HG03280 (cell line): ENCODE measurements around the gene RIMS3.
"Not testable (repeated sequence)": the region's sequence is repeated elsewhere in the genome, so short reads cannot be mapped to it uniquely, and the experiment has no call there.

Experiments used
- ATAC-seq: cut with Tn5 transposase; IDR thresholded peaks from one replicate; pipeline ENCODE4 v1.9.1; 2021; ENCODE audit warnings: mild to moderate bottlenecking, moderate library complexity; ENCODE audit not compliant: unreplicated experiment

RIMS3 gene

DNA sequence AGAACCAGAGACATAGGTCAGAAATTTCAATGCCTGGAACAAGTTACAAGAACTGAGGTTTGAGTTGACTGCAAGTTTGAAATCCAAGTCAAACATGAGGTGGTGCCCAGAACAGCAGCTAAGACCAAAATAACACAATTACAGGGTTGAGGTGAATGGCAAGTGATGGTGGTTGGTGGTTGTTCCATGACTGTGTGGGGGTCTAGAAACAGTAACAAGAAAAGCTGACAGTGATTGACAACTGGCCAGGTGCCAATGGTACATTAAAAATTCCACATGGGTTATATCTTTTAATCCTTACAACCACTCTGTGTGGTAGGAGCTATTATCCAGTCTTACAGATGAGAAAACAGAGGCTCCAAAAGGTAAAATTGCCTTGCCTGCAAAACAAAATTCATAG, 32.0 kb downstream of the RIMS3 start:
- ATAC-seq: no peak

GRCh38 chr1:40630488-40631223, 34.8 kb downstream of the RIMS3 start:
- no peak for ATAC-seq

DNA sequence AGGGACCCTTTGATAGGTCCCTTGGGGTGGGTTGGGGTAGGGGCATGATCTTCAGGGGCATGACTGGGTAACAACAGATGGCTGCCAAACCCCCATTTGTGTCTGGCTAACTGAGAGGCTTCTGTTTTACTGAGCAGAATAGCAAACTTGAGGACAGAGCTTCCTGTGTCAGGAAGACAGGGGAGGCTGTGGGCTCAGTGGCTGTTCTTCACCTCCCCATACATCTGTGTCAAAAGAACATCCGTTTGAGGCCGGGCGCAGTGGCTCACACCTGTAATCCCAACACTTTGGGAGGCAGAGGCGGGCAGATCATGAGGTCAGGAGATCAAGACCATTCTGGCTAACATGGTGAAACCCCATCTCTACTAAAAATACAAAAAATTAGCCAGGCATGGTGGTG, 35.9 kb downstream of the RIMS3 start:
- ATAC-seq: not testable (repeated sequence)

DNA sequence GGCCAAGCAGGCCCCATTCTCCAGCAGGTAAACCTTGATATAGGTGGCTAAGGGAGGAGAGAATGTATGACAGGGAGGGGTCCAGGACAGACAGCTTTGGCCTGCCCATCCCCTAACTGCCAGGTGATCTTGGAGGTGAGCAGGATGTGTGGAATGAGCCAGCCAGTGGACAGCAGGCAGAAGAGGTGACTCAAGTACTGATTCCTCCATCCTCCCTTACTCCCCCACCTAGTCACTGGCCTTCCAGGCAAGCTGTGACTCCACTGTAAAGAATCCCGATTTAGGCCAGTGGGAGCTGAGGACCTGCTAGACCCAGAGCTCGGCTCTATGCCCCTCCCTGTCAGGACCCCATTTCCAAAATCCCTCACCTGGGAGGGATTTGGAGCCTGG, 36.6 kb downstream of the RIMS3 start:
- ATAC-seq: no peak

GRCh38 chr1:40627987-40628902, 37.2 kb downstream of the RIMS3 start:
- peak; percentile 67 for ATAC-seq

DNA sequence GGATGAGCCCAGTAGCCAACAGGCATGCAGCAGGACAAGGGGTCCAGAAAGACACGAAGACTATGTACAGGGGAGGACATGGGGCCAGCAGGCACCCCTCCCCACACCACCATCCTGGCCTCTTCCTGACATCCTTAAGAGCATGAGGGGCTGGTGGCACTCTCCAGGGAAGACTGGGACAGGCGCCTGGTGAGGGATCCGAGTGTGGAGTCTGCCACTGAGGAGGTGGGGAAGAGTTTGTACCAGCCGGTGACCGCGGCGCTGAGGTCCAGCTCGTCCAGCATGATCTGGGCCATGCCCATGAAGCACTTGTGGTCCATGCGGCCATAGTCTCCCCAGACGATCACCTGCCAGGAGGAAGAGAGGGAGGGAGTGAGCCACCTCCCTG, 39.1 kb downstream of the RIMS3 start:
- no peak for ATAC-seq

DNA sequence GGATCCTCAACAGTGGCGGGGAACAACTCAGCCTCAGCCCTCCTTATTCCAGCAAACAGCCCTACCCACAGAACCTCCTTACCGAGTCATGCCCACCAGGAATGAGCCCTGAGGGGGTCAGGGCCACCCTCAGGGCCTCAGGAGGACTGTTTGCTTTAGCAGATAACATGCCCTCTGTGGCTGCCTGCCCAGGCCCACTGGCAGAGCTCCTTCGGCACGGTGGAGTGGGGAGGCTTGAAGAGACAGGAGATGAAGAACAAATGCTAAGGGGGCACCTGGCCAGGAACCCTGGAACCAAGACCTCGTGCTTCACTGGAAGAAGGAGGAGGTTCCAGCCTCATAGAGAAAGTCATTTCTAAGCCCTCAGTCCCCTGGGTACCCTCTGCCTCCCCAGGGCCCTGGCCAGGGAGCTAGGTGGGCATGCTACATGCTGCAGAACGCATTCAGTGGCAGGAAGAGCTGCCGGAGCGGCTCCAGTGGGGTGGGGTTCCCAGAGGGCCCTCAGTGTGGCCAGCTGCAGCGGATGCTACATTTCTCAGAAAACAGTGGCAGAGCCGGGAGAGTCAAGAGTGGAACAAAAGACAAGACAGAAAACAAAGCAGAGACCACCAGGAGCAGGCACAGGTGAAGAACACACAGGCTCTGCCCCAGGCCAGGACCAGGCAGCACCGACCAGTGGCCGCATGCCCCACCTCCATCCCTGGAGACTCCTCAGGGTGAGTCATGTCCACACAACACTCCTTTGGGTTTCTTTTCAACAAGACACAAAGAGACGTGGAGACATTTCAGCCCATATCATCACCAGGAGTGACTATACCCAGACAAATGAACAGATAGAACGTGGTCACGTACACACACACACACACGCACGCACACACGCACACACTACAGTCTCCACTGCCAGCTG, 39.8 kb downstream of the RIMS3 start:
- no peak for ATAC-seq

- ATAC-seq: no peak
These were observed 40.4 kb downstream of the RIMS3 start for GRCh38 chr1:40625076-40625475.

DNA sequence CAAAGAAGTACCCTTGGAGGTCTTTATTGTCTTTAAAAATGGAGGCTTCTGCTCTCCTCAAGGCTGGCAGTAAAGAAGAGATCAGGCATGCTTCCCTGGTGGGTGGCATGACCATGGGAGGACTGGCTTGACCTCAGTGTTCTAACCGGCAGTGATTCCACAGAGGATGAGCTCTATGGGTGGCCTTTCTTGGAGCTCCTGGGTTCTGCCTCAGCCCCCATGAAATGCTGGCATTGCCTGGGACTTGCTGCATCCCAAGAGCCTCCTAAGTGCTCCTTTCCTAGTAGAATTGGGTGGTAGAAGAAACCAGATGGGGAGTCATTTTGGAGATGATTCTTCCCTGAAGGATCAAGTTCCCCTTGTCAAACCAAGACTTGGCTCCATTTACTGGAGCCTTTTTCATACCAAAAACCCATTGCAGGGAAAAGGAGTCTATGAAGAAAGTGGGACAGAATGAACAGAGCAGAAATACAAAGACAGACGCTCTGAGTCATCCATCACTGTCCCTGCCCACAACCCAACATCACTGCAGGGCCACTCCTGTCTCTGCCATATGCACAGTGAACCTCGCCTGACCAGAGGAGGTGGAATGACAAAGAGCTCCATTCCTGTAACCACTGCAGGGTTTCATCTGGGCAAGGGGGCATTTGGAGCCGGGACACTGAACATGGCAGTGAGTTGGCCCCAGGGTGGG, 42.4 kb downstream of the RIMS3 start:
- no peak for ATAC-seq

GRCh38 chr1:40621821-40622450, 43.5 kb downstream of the RIMS3 start:
- no peak for ATAC-seq

- ATAC-seq: no peak
These were observed 44.8 kb downstream of the RIMS3 start for GRCh38 chr1:40620586-40621210.

DNA sequence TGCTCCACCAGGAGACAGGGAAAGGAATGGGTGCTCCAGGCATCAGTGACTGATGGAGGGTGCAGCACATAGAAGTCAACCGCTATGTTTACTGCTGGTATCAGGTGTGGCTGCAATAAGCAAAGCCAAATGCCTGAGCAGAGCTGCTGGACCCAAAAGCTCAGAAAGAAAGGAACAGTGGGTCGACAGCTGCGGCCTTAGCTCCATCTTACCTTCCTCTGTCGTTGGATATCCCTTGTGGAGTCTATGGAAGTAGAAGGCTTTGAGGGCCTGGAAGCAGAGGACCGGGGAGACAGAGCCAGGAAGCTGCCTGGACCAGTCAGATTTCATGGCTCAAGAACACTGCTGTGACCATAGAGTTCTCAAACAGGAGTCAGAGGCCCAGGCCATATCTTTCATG, 45.3 kb downstream of the RIMS3 start:
- no peak for ATAC-seq

DNA sequence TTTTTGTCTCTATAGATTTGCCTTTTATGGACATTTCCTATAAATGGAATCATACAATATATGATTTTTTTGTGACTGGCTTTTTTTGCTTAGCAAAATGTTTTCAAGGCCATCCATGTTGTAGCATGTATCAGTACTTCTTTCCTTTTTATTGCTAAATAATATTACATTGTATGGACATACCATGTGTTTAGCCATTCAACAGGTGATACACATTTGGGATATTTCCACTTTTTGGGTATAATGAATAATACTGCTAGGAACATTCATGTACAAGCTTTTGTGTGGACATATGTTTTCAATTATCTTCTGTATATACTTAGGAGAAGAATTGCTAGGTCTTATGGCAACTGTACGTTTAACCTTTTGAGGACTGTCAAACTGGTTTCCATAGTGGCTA, 47.4 kb downstream of the RIMS3 start:
- ATAC-seq: no peak

GRCh38 chr1:40612345-40612831, 53.1 kb downstream of the RIMS3 start:
- peak; percentile 55 for ATAC-seq

DNA sequence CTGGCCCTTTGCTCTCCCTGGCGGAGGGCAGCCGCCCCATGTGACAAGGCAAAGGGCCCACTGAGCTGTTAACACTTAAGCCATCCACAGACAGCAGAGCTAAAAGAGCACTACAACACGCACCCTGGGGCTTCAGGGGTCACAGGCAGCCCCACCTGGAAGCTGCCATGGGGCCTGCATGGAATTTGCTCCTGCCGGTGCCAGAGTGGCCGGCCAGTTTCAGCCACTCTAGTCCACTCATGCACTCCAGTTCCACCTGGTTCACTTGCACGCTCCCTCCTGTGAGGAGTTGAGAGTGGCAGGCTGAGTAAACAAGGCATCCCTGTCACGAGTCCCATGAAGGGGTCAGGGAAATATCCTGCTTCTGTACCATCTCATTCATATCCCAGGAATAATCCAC, 55.3 kb downstream of the RIMS3 start:
- no peak for ATAC-seq

DNA sequence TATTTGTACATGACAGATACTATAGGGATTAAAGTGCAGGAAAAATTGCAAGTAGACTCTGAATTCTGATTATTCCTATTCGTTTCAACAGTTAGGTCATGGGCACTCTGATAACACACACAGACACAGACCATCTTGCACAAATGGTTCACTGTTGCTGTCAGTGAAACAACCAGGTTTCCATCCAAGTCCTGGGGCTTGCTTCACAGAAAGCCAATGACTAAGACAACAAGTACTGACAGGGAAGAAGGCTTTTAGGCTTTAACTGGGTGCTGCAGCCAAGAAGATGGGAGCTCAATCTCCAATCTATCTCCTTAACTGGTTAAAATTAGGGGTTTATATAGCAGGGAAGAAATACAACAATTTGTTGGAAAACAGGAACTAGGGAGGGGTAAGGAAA, 57.6 kb downstream of the RIMS3 start:
- no peak for ATAC-seq

DNA sequence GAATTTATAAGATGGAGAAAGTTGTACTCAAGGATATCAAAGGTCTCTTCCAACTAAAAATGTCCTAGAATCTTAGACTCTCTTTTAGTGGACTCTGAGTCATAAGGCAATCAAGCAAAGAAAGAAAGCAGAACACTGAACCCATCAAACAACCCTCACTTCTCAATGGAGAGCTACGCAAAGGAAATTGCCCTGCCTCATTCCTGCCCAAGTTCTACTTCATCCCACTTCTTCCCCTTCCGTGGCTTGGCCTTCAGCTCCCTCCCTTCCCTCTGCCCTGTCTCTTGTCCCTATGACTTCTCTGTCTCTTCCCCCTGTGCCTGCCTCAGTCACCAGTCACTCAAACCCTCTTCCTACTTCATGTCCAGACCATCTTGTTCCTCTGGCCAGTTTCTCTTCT, 58.5 kb downstream of the RIMS3 start:
- ATAC-seq: no peak

DNA sequence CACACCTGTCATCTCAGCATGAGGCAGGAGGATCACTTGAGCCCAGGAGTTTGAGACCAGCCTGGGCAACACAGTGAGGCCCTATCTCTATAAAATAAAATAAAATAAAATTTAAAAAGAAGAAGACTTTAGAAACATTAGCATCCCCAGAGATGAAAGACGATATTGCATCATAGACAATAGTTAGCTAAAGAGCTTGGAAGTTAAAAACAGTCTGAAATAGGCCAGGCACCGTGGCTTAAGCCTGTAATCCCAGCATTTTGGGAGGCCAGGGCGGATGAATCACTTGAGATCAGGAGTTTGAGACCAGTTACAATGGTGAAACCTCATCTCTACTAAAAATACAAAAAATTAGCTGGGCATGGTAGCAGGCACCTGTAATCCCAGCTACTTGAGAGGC, 59.3 kb downstream of the RIMS3 start:
- no peak for ATAC-seq

DNA sequence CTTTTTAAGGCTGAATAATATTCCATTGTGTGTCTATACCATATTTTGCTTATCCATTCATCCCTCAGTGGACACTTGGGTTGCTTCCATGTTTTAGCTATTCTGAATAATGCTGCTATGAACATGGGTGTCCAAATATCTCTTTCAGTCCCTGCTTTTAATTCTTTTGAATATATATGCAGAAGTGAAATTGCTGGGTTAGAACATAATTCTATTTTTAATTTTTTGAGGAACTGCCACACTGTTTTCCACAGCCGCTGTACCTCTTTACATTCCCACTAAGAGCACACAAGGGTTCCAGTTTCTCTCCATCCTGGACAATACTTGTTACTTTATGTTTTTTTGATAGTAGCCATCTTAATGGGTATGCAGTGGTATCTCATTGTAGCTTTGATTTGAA, 65.6 kb downstream of the RIMS3 start:
- ATAC-seq: no peak

- ATAC-seq: no peak
These were observed 69.9 kb downstream of the RIMS3 start for GRCh38 chr1:40595623-40596022.
